NCI-H187 (cell line): ENCODE data around the gene TAS2R60.
"Not testable (repeated sequence)": the region's sequence is repeated elsewhere in the genome, so short reads cannot be mapped to it uniquely, and the experiment has no call there.

Experiments used
- DNase-seq, 2 experiments: peaks; one replicate each; lab custom pipeline; 2025; lab: John Stamatoyannopoulos, UW

Gene TAS2R60

DNA sequence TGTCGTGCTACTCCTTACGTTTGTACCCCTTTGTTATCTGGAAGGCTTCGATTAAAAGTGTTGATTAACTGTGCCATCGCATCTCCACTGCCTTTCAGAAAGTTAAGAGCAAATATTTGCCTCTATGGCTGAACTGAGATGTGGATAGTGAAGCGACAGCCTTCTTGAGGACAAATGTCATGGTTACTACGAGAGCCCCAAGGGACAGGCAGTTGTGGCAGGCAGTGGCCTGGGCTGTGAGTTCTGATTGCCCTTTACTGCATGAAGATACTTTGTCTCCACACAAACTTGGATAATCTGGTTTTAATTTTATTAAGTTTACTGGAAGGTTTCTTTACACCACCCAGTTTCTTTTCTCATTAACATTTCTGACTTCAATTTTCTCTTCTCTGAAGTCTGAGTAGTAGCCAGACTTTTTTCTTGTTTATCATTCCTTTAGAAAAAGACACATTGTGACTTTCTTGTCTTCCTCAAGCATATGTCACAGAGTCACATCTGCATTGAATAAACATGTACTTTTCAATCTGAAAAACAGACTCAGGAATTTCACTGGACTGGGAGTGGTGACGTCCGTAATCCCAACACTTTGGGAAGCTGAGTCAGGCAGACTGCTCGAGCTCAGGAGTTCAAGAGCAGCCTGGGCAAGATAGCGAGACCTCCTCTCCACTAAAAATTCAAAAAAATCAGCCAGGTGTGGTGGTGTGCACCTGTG is 36.0 kb downstream of the TAS2R60 start:
- no peak for DNase-seq

GRCh38 chr7:143480501-143480900 is 37.2 kb downstream of the TAS2R60 start:
- no peak for DNase-seq

DNA sequence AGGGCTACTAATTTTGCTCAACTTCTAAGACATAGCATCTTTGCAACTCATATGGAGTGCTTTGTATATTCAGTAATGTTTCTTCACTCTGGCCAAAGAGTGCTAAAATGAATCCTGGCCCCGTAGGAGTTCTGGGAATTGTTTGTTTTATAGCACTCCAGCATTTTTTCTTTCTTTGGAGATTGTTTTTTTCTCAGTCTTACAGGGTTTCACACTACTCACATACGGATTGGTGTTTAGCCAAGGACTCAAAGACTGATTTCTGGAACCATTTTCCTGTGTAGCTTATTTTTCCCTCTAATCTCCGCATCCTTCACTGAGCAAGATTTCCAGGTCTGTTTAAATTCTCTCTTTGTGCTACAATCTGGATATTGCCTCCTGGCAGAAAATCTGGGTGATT is 40.9 kb downstream of the TAS2R60 start:
- DNase-seq: no peak

DNA sequence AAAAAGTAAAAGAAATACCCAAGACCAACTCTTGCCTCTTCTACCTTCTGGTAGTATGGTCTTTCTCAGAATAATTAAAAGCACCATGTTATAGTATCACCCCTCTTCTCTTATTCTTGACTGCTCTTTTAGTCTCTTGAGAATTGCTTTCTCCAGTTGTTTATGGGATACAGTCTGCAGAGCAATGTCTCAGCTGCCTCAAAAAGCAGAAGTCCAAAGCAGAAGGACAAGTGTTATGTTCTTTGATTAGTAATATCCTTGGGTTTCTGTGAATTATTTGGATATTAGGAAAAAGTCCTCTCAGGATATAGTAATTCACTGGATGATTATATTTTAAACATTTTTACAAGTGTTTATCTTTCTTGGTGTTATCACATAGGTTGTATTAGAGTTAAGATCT is 41.8 kb downstream of the TAS2R60 start:
- DNase-seq: no peak

DNA sequence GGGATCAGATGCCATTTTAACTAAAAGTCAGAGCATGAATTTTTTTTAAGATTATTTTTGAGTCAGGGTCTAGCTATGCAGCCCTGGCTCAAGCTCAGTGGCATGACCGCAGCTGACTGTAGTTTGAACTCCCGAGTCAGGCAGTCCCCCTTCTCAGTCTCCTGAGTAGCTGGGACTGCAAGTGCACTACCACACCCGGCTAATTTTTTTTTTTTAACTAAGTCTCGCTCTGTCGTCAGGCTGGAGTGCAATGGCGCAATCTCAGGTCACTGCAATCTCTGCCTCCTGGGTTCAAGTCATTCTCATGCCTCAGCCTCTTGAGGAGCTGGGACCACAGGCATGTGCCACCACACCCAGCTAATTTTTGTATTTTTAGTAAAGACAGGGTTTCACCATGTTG is 42.2 kb downstream of the TAS2R60 start:
- DNase-seq: no peak

- DNase-seq: not testable (repeated sequence)
These were observed 43.0 kb downstream of the TAS2R60 start for GRCh38 chr7:143486266-143486665.

DNA sequence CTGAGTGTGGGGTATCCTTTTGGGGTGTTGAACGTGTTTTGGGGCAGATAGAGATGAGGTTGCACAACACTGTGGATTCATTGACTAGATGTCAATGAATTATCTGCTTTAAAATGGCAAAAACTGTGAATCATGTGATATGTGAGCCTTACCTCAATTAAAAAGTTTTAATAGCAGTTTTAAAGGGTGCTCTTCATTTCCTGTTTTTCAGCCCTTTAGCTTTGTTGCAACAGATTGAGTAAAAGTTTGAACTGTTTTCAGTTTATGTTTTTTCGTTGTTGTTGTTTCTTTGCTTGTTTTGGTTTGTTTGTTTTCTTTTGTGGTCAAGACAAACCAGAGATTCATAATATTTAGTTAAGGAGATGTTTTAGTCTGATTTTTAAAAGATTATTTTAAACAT is 43.8 kb downstream of the TAS2R60 start:
- no peak for DNase-seq

DNA sequence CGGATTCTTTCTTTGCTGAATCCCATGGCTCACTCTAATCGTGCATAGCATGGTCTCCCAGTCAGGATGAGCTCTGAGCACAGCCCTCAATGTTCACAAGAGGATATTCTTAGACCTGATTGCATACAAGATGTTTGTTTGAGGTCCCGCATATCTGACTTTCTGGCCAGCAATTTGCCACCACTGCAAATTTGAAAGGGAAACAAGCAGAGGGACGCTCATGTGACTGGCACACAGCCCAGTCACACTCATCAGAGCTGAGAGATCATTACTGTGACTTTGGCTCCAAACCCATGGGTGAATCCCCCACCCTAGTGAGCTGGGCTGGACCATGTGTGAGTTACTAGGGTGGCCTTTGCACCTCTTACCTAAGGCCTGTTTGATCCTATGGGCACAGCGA is 44.3 kb downstream of the TAS2R60 start:
- DNase-seq: no peak

- no peak for DNase-seq
These were observed 47.6 kb downstream of the TAS2R60 start for GRCh38 chr7:143490717-143491306.

GRCh38 chr7:143492043-143492471 is 48.8 kb downstream of the TAS2R60 start:
- DNase-seq: no peak

GRCh38 chr7:143492799-143493739 is 49.8 kb downstream of the TAS2R60 start:
- DNase-seq: no peak

DNA sequence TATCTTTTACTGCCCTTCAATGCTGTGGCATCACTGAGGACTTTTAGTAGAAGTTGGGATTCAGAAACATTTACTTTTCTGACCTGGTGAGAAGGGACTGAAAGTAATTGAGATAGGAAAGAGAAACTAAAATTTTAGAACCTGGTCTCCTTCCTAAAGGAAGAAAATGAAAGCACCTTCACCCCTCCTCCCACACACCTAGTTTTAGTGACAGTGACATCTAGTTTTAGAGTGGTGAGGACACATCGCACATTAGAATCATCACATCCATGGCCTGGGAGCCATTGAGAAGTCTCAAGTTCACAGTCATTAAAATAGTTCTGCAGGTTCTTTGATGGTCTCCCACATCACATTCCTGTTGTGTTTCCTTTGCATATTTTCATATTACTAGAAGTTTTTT is 50.5 kb downstream of the TAS2R60 start:
- DNase-seq: no peak
